Amygdala (tissue), 56 donors: ENCODE results near the gene CUBN.

Experiments used
- DNase-seq, 56 donors: peaks; one replicate each; lab custom pipeline; 2025; lab: John Stamatoyannopoulos, UW

Gene CUBN

DNA sequence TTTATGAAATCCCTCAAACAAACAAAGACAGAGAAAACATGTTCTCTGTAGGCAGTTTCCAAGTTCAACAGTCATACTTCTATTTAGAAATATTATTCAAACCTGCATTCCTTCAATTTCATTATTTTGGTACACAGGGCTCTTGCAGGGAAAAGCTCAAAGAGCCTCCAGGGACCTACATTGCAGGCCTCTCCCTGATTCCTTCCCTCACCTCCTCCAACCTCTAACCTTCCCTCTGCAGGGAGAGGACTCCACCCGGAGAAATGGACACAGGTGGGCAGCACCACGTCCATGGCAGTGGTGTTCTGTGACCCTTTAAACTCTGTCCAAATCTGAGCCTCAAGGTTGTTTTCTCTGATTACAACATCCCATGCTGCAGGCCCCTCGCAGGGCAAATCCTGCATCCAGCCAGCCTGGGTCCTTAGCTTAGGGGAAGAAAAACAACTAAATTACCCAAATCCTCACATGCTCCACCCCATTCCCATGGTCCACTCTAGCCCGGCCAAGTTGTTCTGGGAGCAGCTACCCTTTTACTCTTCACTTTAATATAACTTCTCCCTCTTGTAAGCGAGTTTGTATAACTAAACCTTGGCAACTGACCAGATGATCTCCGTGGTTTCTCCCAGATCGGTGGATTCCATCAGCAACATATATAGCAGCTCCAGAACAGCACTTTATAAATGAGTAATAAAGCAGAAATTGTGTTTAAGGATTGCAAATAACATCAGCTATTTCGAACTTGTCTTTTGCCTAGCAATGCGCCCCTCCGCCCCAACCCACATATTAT lies 129.8 kb downstream of the CUBN start:
- no peak for DNase-seq

DNA sequence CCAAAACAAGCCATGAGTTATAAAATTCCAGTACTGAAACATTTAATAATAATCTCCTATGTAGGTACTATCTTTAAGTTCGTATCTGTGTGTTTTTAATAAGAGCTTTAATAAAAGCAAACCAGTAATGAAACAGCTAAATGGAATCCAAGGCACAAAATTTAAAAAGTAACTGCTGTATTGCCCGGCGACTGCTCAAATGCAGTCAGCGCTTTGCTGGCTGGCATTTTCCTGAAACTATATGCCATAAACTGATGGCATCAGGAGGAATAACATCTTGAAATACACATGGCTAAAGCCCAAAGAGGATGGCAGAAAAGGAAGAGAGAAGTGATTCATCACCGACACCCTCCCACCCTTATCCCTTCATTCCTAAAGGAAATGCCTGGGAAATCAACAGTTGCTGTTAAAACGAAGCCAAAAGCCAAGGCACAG lies 133.1 kb downstream of the CUBN start:
- peak in 3 of 56 donors; percentile 2 to 12 (median 7) for DNase-seq

DNA sequence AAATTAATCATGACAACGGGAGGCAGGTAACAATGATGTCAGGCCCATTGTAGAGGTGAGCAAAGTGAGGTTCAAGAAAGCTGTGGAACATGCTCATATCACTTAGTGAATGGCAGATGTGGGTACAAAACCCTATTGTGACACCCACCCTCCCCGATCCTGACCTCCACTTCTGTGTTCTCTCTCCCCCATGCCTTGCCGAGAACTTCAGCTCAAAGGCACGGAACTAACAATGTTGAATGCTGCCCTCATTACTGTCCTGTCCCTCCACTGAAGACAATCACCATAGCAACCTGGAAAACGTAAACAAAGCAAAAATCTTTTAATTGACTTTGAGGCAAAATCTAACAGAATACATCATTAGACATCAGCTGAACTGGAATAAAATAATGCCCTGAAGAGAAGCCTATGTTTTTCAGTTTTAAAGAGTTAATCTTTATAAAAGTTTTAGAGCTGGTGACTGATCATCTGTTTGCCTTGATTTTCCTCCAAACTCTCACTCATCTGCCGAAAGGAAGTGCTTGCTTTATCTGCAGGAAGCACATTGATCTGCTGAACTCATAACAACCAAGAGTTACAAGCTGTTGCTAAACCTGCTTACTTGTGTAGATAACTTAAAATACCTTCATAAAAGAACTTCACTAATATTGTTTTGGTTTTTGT lies 133.6 kb downstream of the CUBN start:
- DNase-seq = no peak

DNA sequence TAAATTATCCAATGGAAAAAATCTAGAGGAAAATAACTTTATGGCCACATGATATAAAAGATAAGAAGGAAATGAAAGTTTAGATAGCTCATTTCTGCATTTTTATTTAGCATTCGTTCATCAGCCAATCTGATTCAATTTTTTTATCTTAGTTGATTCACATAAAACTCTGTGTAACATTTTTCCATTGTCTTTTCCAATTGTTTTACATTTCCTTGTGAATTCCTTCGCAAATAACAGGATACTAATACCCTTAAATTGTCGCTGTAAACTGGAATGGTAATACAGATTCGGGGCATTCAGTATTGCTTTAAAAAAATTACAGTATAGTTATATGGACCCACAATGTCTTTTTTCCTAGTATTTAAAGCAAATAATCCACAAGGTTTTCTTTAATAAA lies 136.4 kb downstream of the CUBN start:
- DNase-seq = no peak

DNA sequence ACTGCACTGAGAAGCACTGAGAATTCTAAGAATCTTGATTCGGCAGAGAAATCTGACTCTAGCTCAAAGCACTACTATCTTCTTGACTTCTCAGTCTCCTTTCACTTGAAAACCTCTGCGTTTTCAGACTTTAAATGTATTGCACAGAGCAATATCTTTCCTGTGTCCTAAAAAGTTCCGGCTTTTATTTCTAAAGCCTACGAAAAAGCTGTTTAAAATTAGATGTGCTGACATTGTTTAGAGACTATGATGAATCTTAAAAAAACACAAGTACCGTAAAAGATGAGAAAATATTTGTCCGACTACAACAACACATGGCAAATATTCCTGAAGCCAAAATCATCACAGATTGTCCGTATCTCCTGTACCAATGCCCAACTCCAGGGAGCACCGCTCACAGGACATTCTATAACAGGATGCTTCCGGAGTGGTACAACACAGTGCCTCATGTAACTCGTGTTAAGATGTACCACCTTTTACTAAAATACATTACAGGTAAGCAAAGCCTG lies 136.9 kb downstream of the CUBN start:
- no peak for DNase-seq

DNA sequence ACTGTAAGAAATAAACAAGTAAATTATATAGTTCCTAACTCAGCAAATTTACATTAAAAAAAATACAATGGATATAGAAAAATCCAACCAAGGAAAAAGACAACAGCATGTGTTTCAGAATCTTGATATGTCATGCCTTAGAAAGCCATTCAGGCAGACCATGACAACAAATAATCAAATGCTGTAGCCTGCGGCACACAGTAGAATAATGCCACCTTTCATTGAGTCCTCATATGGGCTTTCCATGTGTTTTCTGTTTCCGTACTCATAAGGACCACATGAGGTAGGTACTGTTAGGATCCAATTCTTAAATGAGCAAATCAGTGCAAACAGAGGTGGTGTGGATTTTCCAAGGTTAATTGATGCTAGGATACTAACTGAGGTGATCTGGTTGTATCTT lies 138.6 kb downstream of the CUBN start:
- DNase-seq = no peak

DNA sequence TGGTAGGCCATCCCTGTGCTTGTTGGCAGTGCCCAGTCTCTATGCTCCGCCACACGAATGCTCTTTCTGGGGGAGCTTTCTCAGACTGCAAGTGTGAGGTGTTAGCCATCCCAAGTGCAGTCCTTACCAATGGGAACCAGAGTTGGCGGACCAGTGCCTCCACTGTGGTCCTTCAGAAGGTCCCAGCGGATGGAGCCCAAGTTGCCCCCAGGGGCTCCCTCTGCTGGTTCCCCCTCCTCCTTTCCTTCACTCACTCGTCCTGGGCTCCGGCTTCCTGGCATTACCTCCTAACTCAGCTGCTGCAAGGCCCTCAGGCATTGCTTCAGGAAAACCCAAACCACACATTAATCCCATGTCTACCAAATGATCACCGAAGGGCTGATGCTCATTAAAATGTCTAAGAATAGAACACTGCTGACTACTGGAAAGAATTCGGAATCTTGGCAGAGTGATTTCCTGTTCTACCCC lies 139.8 kb downstream of the CUBN start:
- no peak for DNase-seq

DNA sequence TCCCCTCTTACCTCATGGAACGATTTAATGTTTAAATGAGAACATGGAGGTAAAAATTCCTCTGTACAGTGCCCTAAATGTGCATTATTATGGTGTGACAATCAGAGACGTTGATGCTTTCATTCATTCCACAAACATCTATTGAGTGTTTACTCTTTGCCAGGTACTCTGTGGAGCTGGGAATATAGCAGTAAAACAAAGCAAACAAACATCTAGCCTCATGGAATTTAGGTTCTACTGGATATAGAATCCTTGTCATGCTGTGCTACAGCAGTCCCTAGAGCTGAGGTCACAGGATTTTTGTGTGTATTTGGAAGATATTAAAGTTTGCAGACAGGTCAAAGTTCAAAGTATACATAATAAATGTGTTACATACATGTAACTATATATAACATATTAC lies 140.7 kb downstream of the CUBN start:
- no peak for DNase-seq

DNA sequence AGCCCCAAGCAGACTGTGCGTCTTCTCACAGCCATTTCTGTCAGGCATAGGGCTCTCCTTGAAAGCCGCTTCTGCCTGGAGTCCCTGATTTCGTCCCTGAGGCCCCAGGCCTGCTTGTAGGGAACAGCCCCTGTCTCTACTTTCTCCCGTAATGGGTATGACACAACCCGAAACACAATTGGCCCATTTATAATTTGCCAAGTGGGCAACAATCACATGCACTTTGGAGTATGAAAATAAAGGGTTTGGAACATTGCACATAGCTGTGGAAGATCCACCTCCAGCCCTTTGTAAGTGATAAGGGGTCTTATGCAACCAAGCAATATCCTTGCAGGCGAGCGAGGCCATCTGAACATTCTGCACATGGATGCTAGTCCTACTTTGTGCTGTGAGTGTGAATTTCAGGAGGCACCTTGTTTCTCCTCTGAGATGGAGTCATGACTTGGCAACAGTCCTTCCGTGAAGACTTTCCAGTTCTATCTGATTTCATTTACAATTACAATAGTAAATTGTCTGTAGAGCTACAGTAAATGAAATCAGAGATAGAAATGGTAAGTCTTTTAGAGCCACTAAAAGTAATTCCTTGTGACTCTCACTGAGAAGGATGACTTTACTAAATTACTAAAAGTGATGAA lies 141.5 kb downstream of the CUBN start:
- DNase-seq = no peak

DNA sequence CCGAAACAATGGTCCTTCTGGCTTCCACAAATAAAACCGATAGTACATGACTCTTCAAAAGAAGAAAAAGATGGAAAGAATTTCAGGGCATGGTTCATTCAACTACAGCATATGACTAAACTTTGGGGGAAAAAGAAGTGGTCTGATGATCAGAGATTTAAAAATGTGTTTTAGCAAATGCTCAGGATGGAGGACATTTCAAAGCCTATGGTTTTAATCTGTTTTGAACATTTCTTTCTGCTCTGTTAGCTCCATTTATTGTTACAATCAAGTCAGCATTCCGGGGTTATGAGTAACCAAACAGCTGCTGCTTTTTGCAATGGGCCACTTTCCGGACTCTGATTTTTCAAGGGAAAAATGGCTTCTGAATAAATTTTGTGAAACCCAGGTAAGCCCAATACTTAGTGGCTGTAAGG lies 142.4 kb downstream of the CUBN start:
- DNase-seq = no peak

DNA sequence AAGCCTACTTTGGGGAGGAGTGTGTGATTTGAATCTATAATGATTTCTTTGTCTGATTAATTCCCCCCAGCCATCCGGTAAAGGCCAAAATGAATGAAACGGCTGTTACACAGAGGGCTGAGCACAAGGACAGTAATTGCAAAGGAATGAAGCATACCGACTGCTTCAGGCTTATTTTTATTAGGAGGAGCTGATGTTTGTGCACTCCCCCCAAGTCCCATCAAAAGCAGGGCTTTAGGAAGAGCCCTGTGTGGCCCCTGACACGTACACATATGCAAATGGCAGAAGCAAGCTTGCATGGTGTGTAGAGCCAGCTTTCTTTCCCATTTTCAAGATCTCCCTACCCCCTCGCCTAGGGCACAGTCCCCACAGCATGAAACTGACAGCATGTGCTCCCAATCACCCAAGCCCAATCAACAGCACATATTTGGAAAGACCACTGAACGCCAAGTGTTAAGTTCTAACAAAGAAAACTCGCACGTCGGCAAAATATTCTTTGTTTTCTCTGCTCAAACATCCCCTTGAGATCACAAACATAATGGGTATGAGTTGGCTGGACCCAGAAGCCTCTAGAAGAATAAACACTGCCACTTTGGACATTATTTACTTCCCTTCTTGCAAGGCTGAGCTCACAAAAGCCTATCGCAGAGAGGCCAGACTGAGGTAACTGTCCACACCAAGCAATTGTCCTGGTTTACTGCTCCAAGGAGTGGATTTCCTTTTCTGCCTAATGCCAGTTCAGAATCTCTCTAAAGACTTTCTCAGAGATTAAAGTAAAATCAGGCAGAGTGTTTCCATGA lies 143.0 kb downstream of the CUBN start:
- peak in 10 of 56 donors; percentile 13 to 46 (median 21) for DNase-seq

DNA sequence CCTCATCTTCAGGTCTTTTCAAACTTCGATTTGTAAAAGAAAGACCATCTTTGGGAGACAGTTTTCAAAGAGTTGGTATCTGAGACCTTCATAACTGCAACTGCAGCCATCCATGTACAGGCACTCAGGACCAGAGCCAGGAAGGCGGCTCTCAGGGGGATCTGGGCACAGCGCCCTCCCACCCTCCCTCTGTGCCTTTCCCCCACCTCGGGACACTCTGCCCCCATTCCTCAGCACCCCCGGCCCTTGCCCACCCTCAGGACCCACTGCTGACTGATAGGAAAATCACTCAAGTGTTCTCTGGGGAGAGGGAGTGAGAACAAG lies 143.6 kb downstream of the CUBN start:
- peak in 20 of 56 donors; percentile 6 to 51 (median 28) for DNase-seq

DNA sequence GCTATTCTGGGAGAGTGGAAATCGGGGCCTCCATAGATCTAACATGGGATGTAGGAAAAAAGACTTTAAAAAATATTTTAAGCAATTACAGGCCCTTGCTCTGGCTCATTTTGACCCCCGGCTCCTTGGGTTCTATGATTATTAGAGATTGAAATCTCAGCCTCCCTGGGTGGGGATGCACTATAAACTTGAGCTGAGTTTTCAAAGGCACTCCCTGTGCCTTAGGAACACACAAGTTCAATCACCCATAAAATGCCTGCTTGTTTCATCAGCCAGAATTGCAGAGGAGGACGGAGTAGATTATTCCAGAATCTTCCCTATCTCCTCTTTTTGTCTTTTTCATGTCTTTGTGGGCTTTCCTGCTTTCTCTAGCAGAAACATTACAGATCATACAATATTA lies 145.4 kb downstream of the CUBN start:
- DNase-seq = no peak

DNA sequence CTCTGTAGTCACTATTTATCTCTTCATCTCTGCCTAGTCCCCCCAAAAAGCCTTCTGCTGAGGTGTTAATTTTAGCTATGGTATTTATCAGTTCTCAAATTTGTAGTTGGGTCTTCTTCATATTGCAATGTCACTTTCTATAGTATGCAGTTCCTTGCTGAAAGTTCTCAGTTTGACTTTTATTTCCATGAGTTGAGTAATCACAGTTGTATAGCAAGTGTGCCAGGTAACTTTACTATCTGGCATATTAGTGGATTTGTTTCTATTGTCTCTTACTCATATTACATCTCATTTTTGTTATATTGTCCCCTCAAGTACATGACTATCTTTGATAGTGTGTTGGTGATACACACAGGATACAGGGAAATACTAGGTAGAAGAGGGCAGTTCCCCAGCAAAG lies 152.8 kb downstream of the CUBN start:
- no peak for DNase-seq

DNA sequence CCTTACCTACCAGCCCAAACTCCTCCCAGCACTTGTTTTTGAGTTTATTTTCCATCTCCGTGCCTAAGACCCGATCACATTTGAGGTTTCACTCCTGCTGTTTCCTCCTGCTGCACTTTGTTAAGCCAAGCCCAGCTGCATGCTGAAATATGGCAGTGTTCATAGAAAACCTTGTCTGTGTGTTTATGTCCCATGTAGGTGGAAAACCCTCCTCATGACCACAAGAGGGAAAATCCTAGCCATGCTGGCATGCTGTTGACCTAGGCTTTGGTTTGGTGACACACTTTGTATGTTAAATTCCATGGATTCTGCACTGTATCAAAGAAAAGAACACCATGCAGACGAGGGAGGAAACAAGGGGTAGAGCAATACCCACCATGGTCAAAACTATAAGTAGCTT lies 154.4 kb downstream of the CUBN start:
- no peak for DNase-seq

DNA sequence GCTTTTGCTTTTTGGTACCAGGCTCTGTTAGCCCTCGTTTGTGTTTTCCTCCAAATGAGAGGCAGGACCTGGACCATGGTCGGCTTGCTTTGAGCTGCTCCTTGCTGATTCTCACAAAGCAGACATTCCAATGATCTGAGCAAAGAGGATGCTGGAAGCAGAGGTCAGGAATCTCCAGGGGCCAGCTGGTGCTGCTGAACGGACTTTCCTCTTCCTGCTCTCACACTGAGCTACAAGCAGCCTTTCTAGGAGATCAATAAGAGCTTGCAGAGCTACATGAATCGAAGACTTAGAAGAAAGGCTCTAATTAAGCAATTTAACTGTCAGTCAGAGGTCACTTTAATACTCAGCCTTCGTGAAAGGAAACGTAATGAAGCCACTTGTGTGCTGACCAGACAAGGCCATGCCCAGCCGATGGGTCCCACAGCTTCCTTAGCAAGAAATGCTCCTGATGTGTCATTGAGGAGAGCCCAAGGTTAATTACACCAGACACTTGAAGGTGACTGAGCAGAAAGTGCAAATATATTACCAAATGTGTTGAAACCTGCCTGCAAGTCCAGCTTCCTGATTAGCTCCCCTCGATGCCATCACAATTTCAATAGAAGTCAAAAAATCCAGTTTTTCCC lies 161.1 kb downstream of the CUBN start:
- DNase-seq = no peak

DNA sequence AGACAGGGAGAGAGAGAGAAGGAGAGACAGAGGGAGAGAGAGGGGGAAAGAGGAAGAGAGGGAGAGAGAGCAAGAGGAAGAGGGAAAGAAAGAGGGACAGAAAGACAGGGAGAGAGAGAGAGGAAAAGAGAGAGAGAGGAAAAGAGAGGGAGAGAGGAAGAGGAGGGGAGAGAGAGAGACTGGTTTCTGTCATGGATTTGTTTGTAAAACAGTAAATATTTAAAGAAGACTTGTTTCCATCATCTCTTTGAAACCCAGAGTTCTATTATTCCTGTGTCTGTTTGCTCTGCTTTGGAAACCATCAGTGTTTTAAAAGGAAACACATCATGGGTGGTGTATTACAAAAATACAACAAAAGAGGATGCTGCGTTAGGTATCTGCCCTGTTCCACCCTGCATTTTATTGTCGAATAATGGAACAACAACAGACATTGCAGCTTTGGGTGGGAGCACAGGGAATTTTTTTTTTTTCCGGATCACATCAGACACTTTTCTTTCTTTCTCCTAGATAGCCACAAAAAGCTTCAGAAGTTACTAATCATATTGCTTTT lies 161.7 kb downstream of the CUBN start:
- no peak for DNase-seq

DNA sequence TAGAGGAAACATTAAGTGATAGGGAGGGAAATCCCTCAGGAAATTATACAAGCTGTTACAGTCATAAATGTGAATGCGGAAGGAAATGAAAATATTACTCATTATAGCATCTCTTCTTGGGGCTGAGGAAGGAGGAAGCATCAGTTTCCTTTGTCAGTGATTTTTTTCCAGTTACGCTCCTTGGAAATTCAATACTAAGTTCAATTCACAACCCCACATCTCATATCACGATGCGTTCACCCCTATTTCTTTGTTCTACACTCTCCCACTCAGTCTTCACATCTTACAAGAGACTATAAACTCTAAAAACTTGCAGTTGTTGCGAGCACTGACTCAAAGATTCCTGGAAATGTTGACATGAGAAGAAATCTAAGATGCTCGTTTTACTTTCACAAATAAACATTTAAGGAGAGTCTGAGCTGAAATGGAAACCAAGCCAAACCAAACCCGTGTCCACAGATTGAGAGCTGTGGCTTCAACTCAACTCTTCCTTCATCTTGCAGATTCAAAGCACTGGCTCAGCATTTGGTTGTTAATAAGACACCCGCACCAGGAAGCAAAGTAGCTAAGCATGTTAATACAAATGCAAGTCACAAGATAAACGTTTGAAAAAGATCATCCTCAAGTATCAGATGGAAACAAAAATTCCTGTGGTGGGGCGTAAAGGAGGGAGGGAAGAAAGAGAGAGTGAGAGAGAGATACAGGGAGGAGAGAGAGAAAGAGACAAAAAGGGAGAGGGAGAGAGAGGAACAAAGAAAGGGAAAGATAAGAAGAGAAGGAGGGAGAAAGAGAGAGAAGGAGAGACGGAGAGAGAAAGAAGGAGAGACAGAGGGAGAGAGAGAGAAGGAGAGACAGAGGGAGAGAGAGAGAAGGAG lies 162.4 kb downstream of the CUBN start:
- no peak for DNase-seq
